Measurements from ENCODE around the gene DCTPP1.

DCTPP1 gene

GRCh38 chr16:30395992-30396585 lies 33.7 kb downstream of the DCTPP1 start:
- no peak for DNase-seq
- TF ChIP-seq POLR2A (IDR thresholded peaks at IDR 0.05; ENCODE audit: low read length): no peak
- TF ChIP-seq GATA1 (IDR thresholded peaks at IDR 0.05; ENCODE audit: low read depth, low read length): no peak

- TF ChIP-seq GATA1 (IDR thresholded peaks at IDR 0.05; ENCODE audit: low read depth, low read length) (no peak), POLR2A (IDR thresholded peaks at IDR 0.05; ENCODE audit: low read length) (no peak)
- peak; percentile 87 for DNase-seq
Observed at GRCh38 chr16:30395155-30395991, 34.5 kb downstream of the DCTPP1 start, which contains the start of gene ZNF48. TSS of gene ZNF48 (plus strand) at chr16:30395420. CDS start at chr16:30395795, 375 bp downstream.

GRCh38 chr16:30394592-30395154 lies 35.2 kb downstream of the DCTPP1 start:
- TF ChIP-seq GATA1 (IDR thresholded peaks at IDR 0.05; ENCODE audit: low read depth, low read length) (no peak), POLR2A (IDR thresholded peaks at IDR 0.05; ENCODE audit: low read length) (peak; percentile 44)
- peak; percentile 60 to 78 for DNase-seq

GRCh38 chr16:30383521-30383920 lies 46.3 kb downstream of the DCTPP1 start:
- DNase-seq: no peak
- TF ChIP-seq POLR2A (IDR thresholded peaks at IDR 0.05; ENCODE audit: low read length) (no peak), GATA1 (IDR thresholded peaks at IDR 0.05; ENCODE audit: low read depth, low read length) (no peak)

- TF ChIP-seq GATA1 (IDR thresholded peaks at IDR 0.05; ENCODE audit: low read depth, low read length) (no peak), POLR2A (IDR thresholded peaks at IDR 0.05; ENCODE audit: low read length) (peak; percentile 22)
- DNase-seq: no peak
Observed at GRCh38 chr16:30382111-30382881, 47.5 kb downstream of the DCTPP1 start, which contains the start of gene SEPTIN1. TSS of gene SEPTIN1 (minus strand) at chr16:30382561. CDS start at chr16:30382542, 19 bp downstream.

GRCh38 chr16:30381291-30382041 lies 48.4 kb downstream of the DCTPP1 start:
- no peak for DNase-seq
- TF ChIP-seq POLR2A (IDR thresholded peaks at IDR 0.05; ENCODE audit: low read length): no peak
- TF ChIP-seq GATA1 (IDR thresholded peaks at IDR 0.05; ENCODE audit: low read depth, low read length): no peak

- DNase-seq: no peak
- no peak for TF ChIP-seq POLR2A (IDR thresholded peaks at IDR 0.05; ENCODE audit: low read length)
- TF ChIP-seq GATA1 (IDR thresholded peaks at IDR 0.05; ENCODE audit: low read depth, low read length): no peak
Observed at GRCh38 chr16:30380803-30381208, 49.0 kb downstream of the DCTPP1 start.

GRCh38 chr16:30380072-30380802 lies 49.6 kb downstream of the DCTPP1 start:
- no peak for DNase-seq
- TF ChIP-seq POLR2A (IDR thresholded peaks at IDR 0.05; ENCODE audit: low read length) (no peak), GATA1 (IDR thresholded peaks at IDR 0.05; ENCODE audit: low read depth, low read length) (no peak)

- no peak for TF ChIP-seq POLR2A (IDR thresholded peaks at IDR 0.05; ENCODE audit: low read length)
- DNase-seq: no peak
Observed at GRCh38 chr16:30379158-30379783, 50.6 kb downstream of the DCTPP1 start.

- TF ChIP-seq GATA1 (IDR thresholded peaks at IDR 0.05; ENCODE audit: low read depth, low read length) (no peak), POLR2A (IDR thresholded peaks at IDR 0.05; ENCODE audit: low read length) (peak; percentile 62)
- DNase-seq: peak; percentile 99 to 100
Observed at GRCh38 chr16:30378236-30379157, 51.3 kb downstream of the DCTPP1 start.

GRCh38 chr16:30377812-30378235 lies 52.0 kb downstream of the DCTPP1 start:
- TF ChIP-seq POLR2A (IDR thresholded peaks at IDR 0.05; ENCODE audit: low read length) (peak; percentile 65), GATA1 (IDR thresholded peaks at IDR 0.05; ENCODE audit: low read depth, low read length) (no peak)
- peak; percentile 93 to 94 for DNase-seq
